Lung (tissue), 12 donors: ENCODE measurements around the gene ARG2. TPM values are rescaled to one million over a fixed set of nuclear protein-coding genes. Genes with fewer than 3 reads are reported as not detected.

Source experiments
- ATAC-seq: fragments of 200-7000 bp; cut with Tn5 transposase; one replicate; pipeline ENCODE4 v1.9.1; 2020; ENCODE audit warnings: moderate number of reproducible peaks; ENCODE audit not compliant: insufficient read depth, low FRiP score
- DNase-seq, 3 donors: peaks; one replicate each; pipeline ENCODE4 v3.0.0-alpha.2; 2013 to 2017
- H3K27ac ChIP-seq, 2 donors: one replicate each; pipeline ENCODE4 v1.5.1; 2013; ENCODE audit warnings: mild to moderate bottlenecking in 2 of 2, moderate library complexity in 2 of 2, control low read depth in 1 of 2, inconsistent platforms in 1 of 2, low read depth in 1 of 2, low read length in 1 of 2
- H3K27me3 ChIP-seq, 3 donors: one replicate each; pipeline ENCODE4 v1.5.1; 2013; ENCODE audit warnings: low read length in 2 of 3; ENCODE audit not compliant: control insufficient read depth in 3 of 3, insufficient read depth in 3 of 3
- H3K36me3 ChIP-seq, 4 donors: one replicate each; pipeline ENCODE4 v1.5.1; 2013; ENCODE audit warnings: low read length in 4 of 4, mild to moderate bottlenecking in 1 of 4, moderate library complexity in 1 of 4; ENCODE audit not compliant: control insufficient read depth in 4 of 4, insufficient read depth in 4 of 4
- H3K4me1 ChIP-seq, 5 donors: one replicate each; pipeline ENCODE4 v1.5.1; 2013; ENCODE audit warnings: low read length in 5 of 5, mild to moderate bottlenecking in 2 of 5, moderate library complexity in 1 of 5; ENCODE audit not compliant: control insufficient read depth in 5 of 5, insufficient read depth in 5 of 5
- H3K4me3 ChIP-seq: one replicate; pipeline ENCODE4 v1.5.1; 2013; ENCODE audit warnings: mild to moderate bottlenecking, control low read depth, moderate library complexity
- H3K9ac ChIP-seq, 2 donors: one replicate each; pipeline ENCODE4 v1.5.1; 2013; ENCODE audit warnings: low read length in 2 of 2, control low read depth in 1 of 2; ENCODE audit not compliant: insufficient read depth in 1 of 2
- H3K9me3 ChIP-seq, 4 donors: one replicate each; pipeline ENCODE4 v1.5.1; 2013; ENCODE audit warnings: low read length in 3 of 4, mild to moderate bottlenecking in 1 of 4, moderate library complexity in 1 of 4; ENCODE audit not compliant: control insufficient read depth in 4 of 4, insufficient read depth in 3 of 4
- CTCF ChIP-seq: IDR thresholded peaks from 2 replicates; pipeline ENCODE4 v1.5.1; 2012; ENCODE audit warnings: mild to moderate bottlenecking; ENCODE audit errors: control extremely low read depth, extremely low read depth
- WGBS, 2 donors: extraction: QIAGEN DNeasy Blood & Tissue Kit; methylation state at CpG; one replicate each; pipeline ENCODE4 v1.1.7; 2013; 5-methylcytosine and 5-hydroxymethylcytosine counted together
- polyA plus RNA-seq, 2 donors: library from polyadenylated mRNA; stranded (reverse); fragments of 200-250 nt; gene quantifications; one replicate each; pipeline ENCODE4 v1.2.1, GENCODE V29; 2013
- total RNA-seq, 2 donors: library from RNA; depleted of rRNA in 1 of 2; stranded (reverse); fragments of >200 nt in 1 of 2; gene quantifications; one replicate each; pipeline ENCODE4 v1.2.1, GENCODE V29; 2014 to 2021
- donor health status: control.
- donor health status: control.
- donor health status: Bipolar disorder and iron deficiency.
- donor health status: healthy.
- donor health status: DM: yes; HTN: yes; CAD: no.

The ARG2 gene
- total and polyA plus RNA-seq, 4 donors, result 1.1 to 5.9 (median 5.0) TPM

DNA sequence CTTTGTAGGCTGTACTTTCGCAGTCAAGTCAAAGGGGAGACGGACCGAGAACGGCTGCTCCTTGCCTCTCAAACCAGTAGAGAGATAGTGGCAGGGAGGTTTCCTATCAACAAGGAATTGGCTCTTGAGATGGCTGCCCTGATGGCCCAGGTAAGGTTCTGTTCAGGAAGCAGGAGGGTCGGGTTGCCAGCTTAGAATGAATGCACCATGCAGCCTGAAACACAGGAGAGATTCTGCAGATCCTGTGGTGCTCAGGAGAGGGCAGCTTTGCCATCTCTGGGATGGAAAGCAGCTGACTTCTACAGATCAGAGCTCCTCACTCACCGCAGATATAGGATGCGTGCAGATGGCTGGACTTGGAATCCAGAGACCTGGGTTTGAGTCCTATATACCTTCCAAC, 37.7 kb upstream of the ARG2 start:
- Histone ChIP-seq H3K9me3 (no peaks in the 10 kb centered on the region), H3K36me3 (peaks cover 0 to 7% (median 1%) of the 10 kb centered on the region in 4 donors), H3K27ac (no peak overlapping the region), H3K9ac (no peak overlapping the region), H3K4me3 (no peak overlapping the region), H3K27me3 (no peaks in the 10 kb centered on the region), H3K4me1 (no peaks in the 10 kb centered on the region)
- TF ChIP-seq CTCF, result no peak
- no peak for DNase-seq
- 86 to 91% methylated on average over 7 of the region's 7 CpGs for WGBS, 2 donors
- ATAC-seq, result no peak

GRCh38 chr14:67583711-67584644, 35.7 kb upstream of the ARG2 start:
- peak; percentile 45 to 65 (median 56) for DNase-seq
- peak; percentile 42 for TF ChIP-seq CTCF
- Histone ChIP-seq H3K4me1 (no peaks in the 10 kb centered on the region), H3K27me3 (no peaks in the 10 kb centered on the region), H3K4me3 (no peak overlapping the region), H3K9me3 (no peaks in the 10 kb centered on the region), H3K36me3 (peaks cover 4 to 14% (median 10%) of the 10 kb centered on the region in 4 donors), H3K9ac (no peak overlapping the region), H3K27ac (no peak overlapping the region)
- peak; percentile 71 for ATAC-seq
- 87 to 89% methylated on average over 6 of the region's 6 CpGs for WGBS, 2 donors

DNA sequence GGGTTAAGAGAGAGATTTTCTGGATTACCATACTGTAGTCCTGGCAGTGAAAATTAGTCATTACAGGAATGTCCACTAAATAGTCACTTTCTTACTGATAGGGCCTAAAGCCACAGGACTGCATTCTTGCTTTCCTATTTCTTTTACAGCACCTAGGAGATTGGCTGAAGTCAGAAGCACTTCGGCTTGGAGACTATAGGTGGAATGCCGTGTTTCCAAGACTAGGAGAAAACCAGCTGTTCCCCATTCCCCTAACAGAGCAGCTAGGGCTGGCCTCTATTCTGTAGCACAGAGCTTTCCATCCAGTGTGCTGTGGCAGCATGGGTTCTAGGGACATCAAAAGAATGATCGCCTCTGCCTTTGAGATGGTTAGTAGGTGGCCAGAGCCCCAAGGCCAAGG, 34.7 kb upstream of the ARG2 start:
- WGBS, 2 donors, result 94 to 97% methylated on average over 3 of the region's 3 CpGs
- no peaks in the 10 kb centered on the region for H3K4me1 ChIP-seq
- no peak for ATAC-seq
- DNase-seq, result no peak
- no peak overlapping the region for H3K27ac ChIP-seq
- H3K36me3 ChIP-seq, result peaks cover 7 to 16% (median 13%) of the 10 kb centered on the region in 4 donors
- no peak for TF ChIP-seq CTCF
- H3K9ac ChIP-seq, result no peak overlapping the region
- H3K9me3 ChIP-seq, result no peaks in the 10 kb centered on the region
- no peaks in the 10 kb centered on the region for H3K27me3 ChIP-seq
- H3K4me3 ChIP-seq, result no peak overlapping the region
